Endothelial cell of umbilical vein (primary cell): Measurements from ENCODE around the gene RABL3. TPM values are rescaled to one million over a fixed set of nuclear protein-coding genes. Genes with fewer than 3 reads are reported as not detected.
"Not testable (repeated sequence)": the region's sequence is repeated elsewhere in the genome, so short reads cannot be mapped to it uniquely, and the experiment has no call there.

Experiments used
- BruUV-seq: library from RNA; stranded (reverse); fragments of 400-500 nt; replicated peaks from 2 replicates; lab custom pipeline; 2021; lab: Mats Ljungman, UMichigan
- CTCF ChIA-PET: fragments of 300-600, 350-600 bp; sonication (Branson Sonifier 250); formaldehyde crosslinking; loops from one replicate; lab custom pipeline; 2021; ENCODE audit warnings: antibody characterized with exemption, inconsistent platforms; lab: Charles Lee
- POLR2A ChIA-PET: fragments of 300-600, 350-600 bp; sonication (Branson Sonifier 250); formaldehyde crosslinking; loops from one replicate; lab custom pipeline; 2021; ENCODE audit warnings: antibody characterized with exemption, inconsistent platforms; lab: Charles Lee
- DNase-seq: peaks from one replicate; pipeline ENCODE4 v3.0.0-alpha.2; 2011; ENCODE audit warnings: low read depth, low spot score
- FAIRE-seq: peaks from 2 replicates; lab custom pipeline; 2011; peaks lifted over from hg19 to GRCh38; lab: Jason Lieb, UNC
- H2AFZ ChIP-seq: 2 replicates; pipeline ENCODE4 v1.6.0; 2012; ENCODE audit warnings: low read depth, low read length, control low read depth, inconsistent platforms
- H3K27ac ChIP-seq: 2 replicates; pipeline ENCODE4 v1.5.1; 2011; ENCODE audit warnings: low read depth, mild to moderate bottlenecking, control low read depth, low read length, moderate library complexity; ENCODE audit not compliant: insufficient read depth
- H3K27me3 ChIP-seq, 2 experiments: 2 replicates each; pipeline versions ENCODE4 v1.6.0 to v1.6.1; 2011; ENCODE audit warnings: low read length in 2 of 2, mixed read lengths in 1 of 2; ENCODE audit not compliant: control insufficient read depth in 2 of 2, insufficient read depth in 2 of 2
- H3K36me3 ChIP-seq, 2 experiments: 2 replicates in 1 of 2; 3 replicates in 1 of 2; pipeline ENCODE4 v1.5.1; 2011; ENCODE audit warnings: low read length in 2 of 2, mild to moderate bottlenecking in 1 of 2, moderate library complexity in 1 of 2; ENCODE audit not compliant: control insufficient read depth in 2 of 2, insufficient read depth in 2 of 2; ENCODE audit errors: extremely low read depth in 1 of 2
- H3K4me1 ChIP-seq: 3 replicates; pipeline ENCODE4 v1.5.1; 2011; ENCODE audit warnings: mild to moderate bottlenecking, low read length; ENCODE audit not compliant: control insufficient read depth, insufficient read depth; ENCODE audit errors: extremely low read depth
- H3K4me2 ChIP-seq: 2 replicates; pipeline ENCODE4 v1.6.1; 2011; ENCODE audit warnings: low read length, control low read depth, mixed read lengths; ENCODE audit not compliant: insufficient read depth
- H3K4me3 ChIP-seq, 3 experiments: fragments of 200-600 bp in 1 of 3; sonication (generic), shearing (Covaris generic) in 1 of 3; replicated peaks in 1 of 3; 2 replicates each; pipeline ENCODE4 v1.5.1; 2011 to 2016; ENCODE audit warnings: control low read depth in 3 of 3, low read length in 3 of 3, mild to moderate bottlenecking in 2 of 3, inconsistent platforms in 1 of 3, low read depth in 1 of 3, moderate library complexity in 1 of 3; ENCODE audit not compliant: insufficient read depth in 1 of 3
- H3K79me2 ChIP-seq: 2 replicates; pipeline ENCODE4 v1.6.0; 2012; ENCODE audit warnings: low read length, inconsistent platforms; ENCODE audit not compliant: control insufficient read depth, insufficient read depth
- H3K9ac ChIP-seq: replicated peaks from 2 replicates; pipeline ENCODE3; 2011; ENCODE audit warnings: low read length, control low read depth; ENCODE audit not compliant: insufficient read depth; ENCODE audit errors: extremely low read depth
- H3K9me1 ChIP-seq: replicated peaks from 3 replicates; pipeline ENCODE4 v1.6.0; 2011; ENCODE audit warnings: mild to moderate bottlenecking, low read length; ENCODE audit not compliant: control insufficient read depth, insufficient read depth; ENCODE audit errors: extremely low read depth
- H3K9me3 ChIP-seq: replicated peaks from 2 replicates; pipeline ENCODE4 v1.5.1; 2012; ENCODE audit warnings: low read length, inconsistent platforms; ENCODE audit not compliant: control insufficient read depth, insufficient read depth
- H4K20me1 ChIP-seq: replicated peaks from 2 replicates; pipeline ENCODE3; 2011; ENCODE audit warnings: mild to moderate bottlenecking, low read length; ENCODE audit not compliant: control insufficient read depth, insufficient read depth; ENCODE audit errors: extremely low read depth
- EZH2 ChIP-seq: IDR thresholded peaks from 2 replicates; pipeline ENCODE4 v1.6.1; 2012; ENCODE audit warnings: borderline replicate concordance, low read depth, mild to moderate bottlenecking, moderate library complexity, low read length, inconsistent platforms; ENCODE audit not compliant: severe bottlenecking
- dilution Hi-C: fragments of 300-500 bp; cut with MboI; formaldehyde crosslinking; loops from one replicate; pipeline ENCODE4 v1.15.0; 2019; ENCODE audit warnings: low sequenced_read_pairs; ENCODE audit not compliant: extremely low pct_ligation_motif_present
- intact Hi-C: fragments of 100-400 bp; cut with micrococcal nuclease; formaldehyde crosslinking; loops from one replicate; pipeline ENCODE4 v1.10.0; 2022
- polyA plus RNA-seq, 4 experiments: library from polyadenylated mRNA; depleted of rRNA in 3 of 4; stranded (reverse) in 3 of 4; unstranded in 1 of 4; fragments of >200 nt; gene quantifications; 2 replicates each; pipeline versions ENCODE4 v1.2.1 to v1.2.3, GENCODE V29; 2011 to 2012; ENCODE audit warnings: missing spikeins in 1 of 4
- total RNA-seq: library from RNA; stranded (reverse); gene quantifications from 2 replicates; pipeline ENCODE4 v1.2.3, GENCODE V29; 2021

Gene RABL3
- total and polyA plus RNA-seq, 2 donors (not counting 3 experiments of a cell fraction or from before 2014, with no cell fraction given) = 4.3 to 24.9 TPM

- H4K20me1 ChIP-seq, H3K27me3 ChIP-seq, BruUV-seq, dilution Hi-C loops, DNase-seq, H3K27ac ChIP-seq, FAIRE-seq, CTCF ChIA-PET, H3K79me2 ChIP-seq, H3K36me3 ChIP-seq, H3K9me1 ChIP-seq, H2AFZ ChIP-seq, POLR2A ChIA-PET, H3K4me2 ChIP-seq, H3K9ac ChIP-seq, H3K9me3 ChIP-seq, H3K4me3 ChIP-seq: not testable (repeated sequence)
- H3K4me1 ChIP-seq = peaks cover 21% of the 10 kb centered on the region
- intact Hi-C loops = loop anchor here (5.0 to 10.0 kb wide), 2 partner anchors 260 to 618 kb away; no protein-coding TSS in a partner anchor
Measured at GRCh38 chr3:120677193-120677592, 65.1 kb downstream of the RABL3 start.

GRCh38 chr3:120673116-120673515 is 69.2 kb downstream of the RABL3 start:
- H3K36me3 ChIP-seq = no peaks in the 10 kb centered on the region
- peaks cover 5% of the 10 kb centered on the region for H3K4me1 ChIP-seq
- dilution Hi-C loops (no loop called here), intact Hi-C loops (loop anchor here (10.0 kb wide), 1 partner anchor 622 kb away; no protein-coding TSS in a partner anchor)
- ChIA-PET POLR2A (no interaction called here), CTCF (interaction anchor here (1.0 to 1.2 kb wide), 3 partner anchors 11 to 24 kb away, joined by 3 to 4 read pairs (median 3); no protein-coding TSS in a partner anchor)
- no peak overlapping the region for H3K9ac ChIP-seq
- no peaks in the 10 kb centered on the region for H3K9me3 ChIP-seq
- H3K4me2 ChIP-seq = no peak overlapping the region
- no TSS peak for BruUV-seq
- DNase-seq (no peak), FAIRE-seq (no peak)
- no peak overlapping the region for H2AFZ ChIP-seq
- no peak overlapping the region for H3K4me3 ChIP-seq
- no peak overlapping the region for H3K27ac ChIP-seq
- TF ChIP-seq EZH2 = no peak
- no peaks in the 10 kb centered on the region for H3K79me2 ChIP-seq
- H3K27me3 ChIP-seq = no peaks in the 10 kb centered on the region
- H3K9me1 ChIP-seq = no peaks in the 10 kb centered on the region
- H4K20me1 ChIP-seq = no peaks in the 10 kb centered on the region
